ENCODE data around the gene WFDC13. TPM values are rescaled to one million over a fixed set of nuclear protein-coding genes. Genes with fewer than 3 reads are reported as not detected.
"Not testable (repeated sequence)": the region's sequence is repeated elsewhere in the genome, so short reads cannot be mapped to it uniquely, and the experiment has no call there.

The WFDC13 gene
- total RNA-seq, result not detected in 2 replicates

DNA sequence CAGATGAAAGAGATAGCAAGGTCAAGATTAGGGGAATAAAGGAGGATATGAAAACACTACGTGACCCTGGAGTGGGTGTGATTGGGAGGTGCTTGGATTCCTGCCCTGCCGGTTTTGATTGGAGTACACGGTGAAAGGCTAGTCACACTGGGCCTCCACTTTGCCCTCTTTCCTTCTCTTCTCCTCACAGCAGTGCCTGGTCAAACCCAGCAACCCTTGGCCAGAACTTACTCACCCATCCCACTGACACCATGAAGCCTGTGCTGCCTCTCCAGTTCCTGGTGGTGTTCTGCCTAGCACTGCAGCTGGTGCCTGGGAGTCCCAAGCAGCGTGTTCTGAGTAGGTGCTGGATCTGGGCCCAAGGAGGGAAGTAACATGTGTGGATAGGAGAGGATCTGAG is at the start of gene WFDC13:
WFDC13 (plus strand) TSS at position 166 of the 400 bp plus-strand sequence; CDS start at position 252, 86 bp downstream.
- DNase-seq (ENCODE audit: low read depth in 2 of 2), result no peak

GRCh38 chr20:45657038-45657437 is 44.8 kb upstream of the WFDC13 start:
- not testable (repeated sequence) for DNase-seq (ENCODE audit: low read depth in 2 of 2)

- no peak for DNase-seq (ENCODE audit: low read depth in 2 of 2)
Observed at GRCh38 chr20:45670139-45670538, 31.7 kb upstream of the WFDC13 start, which contains the start of gene WFDC11. Gene WFDC11, minus strand, starts transcription at chr20:45670239. Its CDS starts 19,639 bp downstream, at chr20:45650600.

GRCh38 chr20:45672765-45673164 is 29.1 kb upstream of the WFDC13 start:
- no peak for DNase-seq (ENCODE audit: low read depth in 2 of 2)

DNA sequence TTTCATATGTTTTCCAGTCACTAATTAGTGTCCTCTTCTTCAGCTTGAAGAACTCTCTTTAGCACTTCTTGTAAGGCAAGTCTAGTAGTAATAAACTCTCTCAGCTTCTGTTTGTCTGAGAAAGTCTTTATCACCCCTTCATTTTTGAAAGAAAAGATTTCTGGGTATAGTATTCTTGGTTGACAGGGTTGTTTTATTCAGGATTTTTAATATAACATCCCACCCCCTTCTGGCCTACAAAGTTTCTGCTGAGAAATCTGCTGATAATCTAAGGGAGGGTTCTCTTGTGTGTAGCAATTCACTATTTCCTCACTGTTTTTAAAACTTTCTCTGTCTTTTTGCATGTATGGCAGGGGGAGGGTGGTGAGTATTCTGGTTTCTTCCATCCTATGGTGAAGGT is 22.2 kb upstream of the WFDC13 start:
- no peak for DNase-seq (ENCODE audit: low read depth in 2 of 2)

DNA sequence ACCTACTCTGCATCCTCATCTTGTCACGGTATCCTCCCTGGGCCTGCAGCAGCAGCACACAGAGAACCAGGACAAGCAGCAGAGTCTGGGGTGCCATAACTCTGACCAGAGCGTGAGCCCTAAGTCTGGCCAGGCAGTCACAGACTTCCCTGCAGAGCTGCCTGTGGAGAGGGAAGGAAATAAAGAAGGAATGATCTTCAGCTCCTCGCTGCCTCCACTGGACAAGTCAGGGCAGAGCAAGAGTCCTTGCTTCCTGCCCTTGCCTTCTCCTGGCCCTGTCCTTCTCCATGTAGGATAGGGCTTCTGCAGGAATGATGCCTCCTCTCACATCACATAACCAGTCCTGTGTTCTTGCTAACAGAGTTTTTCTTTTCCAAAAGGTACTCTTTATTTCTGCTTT is 15.9 kb upstream of the WFDC13 start:
- DNase-seq (ENCODE audit: low read depth in 2 of 2), result no peak

GRCh38 chr20:45693346-45693745 is 8.5 kb upstream of the WFDC13 start:
- not testable (repeated sequence) for DNase-seq (ENCODE audit: low read depth in 2 of 2)

- no peak for DNase-seq (ENCODE audit: low read depth in 2 of 2)
Observed at GRCh38 chr20:45695496-45695895, 6.3 kb upstream of the WFDC13 start.

DNA sequence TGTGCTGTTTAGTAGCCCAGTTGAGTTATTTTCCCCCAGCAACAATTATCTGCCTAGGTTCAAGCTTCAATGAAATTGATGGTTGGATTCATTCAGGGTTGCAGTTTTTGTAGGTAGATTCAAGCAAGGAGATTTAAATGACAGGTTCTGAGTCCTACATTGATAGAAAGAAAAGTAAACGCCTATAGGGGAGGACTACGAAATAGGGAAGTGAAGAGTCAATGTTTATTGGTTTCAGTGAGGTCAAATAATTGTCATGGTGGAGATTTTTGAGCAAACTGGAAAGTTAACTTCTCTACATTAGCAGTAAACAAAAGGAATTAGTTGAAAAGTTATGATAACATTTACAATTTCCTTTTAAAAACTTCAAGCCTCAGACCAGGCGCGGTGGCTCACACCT is 734 bp upstream of the WFDC13 start:
- DNase-seq (ENCODE audit: low read depth in 2 of 2), result no peak

- no peak for DNase-seq (ENCODE audit: low read depth in 2 of 2)
Observed at GRCh38 chr20:45704969-45705637, 3.3 kb downstream of the WFDC13 start, which contains the start of gene WFDC10B. Gene WFDC10B, minus strand, starts transcription at chr20:45705019. Its CDS starts 19,027 bp downstream, at chr20:45685992.

DNA sequence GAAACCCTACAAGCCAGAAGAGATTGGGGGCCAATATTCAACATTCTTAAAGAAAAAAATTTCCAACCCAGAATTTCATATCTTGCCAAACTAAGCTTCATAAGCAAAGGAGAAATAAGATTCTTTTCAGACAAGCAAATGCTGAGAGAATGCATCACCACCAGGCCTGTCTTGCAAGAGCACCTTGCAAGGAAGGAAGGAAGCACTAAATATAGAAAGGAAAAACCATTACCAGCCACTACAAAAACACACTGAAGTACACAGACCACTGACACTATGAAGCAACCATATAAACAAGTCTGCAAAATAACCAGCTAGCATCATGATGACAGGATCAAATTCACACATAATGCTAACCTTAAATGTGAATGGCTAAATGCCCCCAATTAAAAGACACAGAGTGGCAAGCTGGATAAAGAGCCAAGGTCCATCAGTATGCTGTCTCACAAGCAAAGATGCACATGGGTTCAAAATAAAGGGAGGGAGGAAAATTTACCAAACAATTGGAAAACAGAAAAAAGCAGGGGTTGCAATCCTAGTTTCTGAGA is 14.4 kb downstream of the WFDC13 start:
- not testable (repeated sequence) for DNase-seq (ENCODE audit: low read depth in 2 of 2)

- DNase-seq (ENCODE audit: low read depth in 2 of 2), result no peak
Observed at GRCh38 chr20:45722047-45722446, 20.2 kb downstream of the WFDC13 start, which contains the start of gene SPINT4. Gene SPINT4, plus strand, starts transcription at chr20:45722347. Its CDS starts 21 bp downstream, at chr20:45722368.

DNA sequence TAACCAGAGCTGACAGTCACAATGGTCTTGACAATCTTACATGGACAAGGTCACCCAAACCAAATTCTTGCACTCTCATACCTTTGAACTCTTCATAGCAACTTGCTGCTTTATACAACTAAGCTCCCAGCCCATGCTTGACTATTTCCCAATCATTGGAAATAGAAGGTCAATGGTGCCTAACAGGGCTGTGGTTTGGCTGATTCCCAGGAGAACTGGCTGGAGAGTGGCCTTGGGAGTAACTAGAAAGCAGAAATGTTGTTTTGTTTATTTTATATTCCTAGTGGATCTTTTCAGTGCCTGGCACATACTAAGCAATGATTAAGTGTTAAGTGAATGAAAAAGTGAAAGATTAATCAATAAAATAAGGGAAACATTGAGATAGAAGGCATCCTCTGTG is 23.3 kb downstream of the WFDC13 start:
- no peak for DNase-seq (ENCODE audit: low read depth in 2 of 2)

DNA sequence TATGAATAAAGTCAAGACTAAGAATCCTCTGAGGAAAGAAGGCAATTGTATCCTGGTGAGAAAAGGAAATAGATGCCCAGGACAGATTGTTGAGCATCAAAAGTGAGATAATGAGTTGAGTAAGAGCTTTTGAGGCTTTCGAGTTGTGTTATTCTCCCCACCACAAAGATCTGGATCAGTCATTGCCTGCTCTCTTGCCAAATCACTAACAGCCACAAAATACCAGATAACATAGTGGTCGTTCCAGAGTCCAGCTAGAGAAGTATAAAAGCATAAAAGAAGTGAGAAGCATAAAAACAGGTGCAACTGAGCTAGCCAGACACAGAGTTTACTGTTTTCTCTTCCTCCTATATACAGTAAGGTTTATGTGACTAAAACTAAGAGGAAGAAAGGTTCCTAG is 25.2 kb downstream of the WFDC13 start:
- no peak for DNase-seq (ENCODE audit: low read depth in 2 of 2)

- no peak for DNase-seq (ENCODE audit: low read depth in 2 of 2)
Observed at GRCh38 chr20:45732199-45732598, 30.4 kb downstream of the WFDC13 start.

DNA sequence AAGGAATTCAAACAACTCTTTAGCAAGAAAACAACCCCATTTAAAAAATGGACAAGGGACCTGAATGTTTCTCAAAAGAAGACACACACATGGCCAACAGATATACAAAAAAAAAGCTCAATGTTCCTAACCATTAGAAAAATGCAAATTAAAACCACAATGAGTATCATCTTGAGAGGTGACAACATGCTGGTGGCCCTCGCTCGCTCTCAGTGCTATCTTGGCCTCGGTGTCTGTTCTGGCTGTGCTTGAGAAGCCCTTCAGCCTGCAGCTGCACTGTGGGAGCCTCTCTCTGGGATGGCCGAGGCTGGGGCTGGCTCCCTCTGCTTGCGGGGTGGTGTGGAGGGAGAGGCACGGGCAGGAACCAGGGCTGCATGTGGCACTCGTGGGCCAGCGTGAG is 33.7 kb downstream of the WFDC13 start:
- no peak for DNase-seq (ENCODE audit: low read depth in 2 of 2)

DNA sequence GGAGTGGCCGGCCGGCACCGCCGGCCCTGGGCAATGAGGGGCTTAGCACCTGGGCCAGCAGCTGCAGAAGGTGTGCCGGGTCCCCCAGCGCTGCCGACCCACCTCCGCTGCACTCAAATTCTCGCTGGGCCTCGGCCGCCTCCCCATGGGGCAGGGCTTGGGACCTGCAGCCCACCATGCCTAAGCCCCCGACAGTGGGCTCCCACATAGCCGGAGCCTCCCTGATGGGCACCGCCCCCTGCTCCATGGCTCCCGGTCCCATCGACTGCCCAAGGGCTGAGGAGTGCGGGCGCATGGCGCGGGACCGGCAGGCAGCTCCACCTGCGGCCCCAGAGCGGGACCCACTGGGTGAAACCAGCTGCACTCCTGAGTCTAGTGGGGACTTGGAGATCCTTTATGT is 34.1 kb downstream of the WFDC13 start:
- DNase-seq (ENCODE audit: low read depth in 2 of 2), result no peak

DNA sequence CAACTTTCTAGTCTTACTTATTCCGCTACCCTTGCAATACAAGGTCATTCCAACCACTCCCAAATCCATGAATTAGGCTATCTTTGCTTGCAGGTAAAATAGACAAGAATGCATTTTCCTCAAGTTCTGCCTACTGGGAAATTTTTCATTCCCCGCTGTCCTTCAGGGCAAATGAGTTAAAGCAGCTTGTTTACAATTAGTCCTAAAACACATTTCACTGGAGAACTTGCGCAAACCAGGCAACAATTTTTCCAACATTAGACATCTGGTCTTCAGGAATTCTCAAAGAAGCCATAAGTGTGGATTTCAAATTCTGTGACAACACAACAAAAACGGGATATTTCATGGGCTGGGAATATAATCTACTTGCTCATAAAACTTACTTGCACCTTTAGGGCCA is 40.8 kb downstream of the WFDC13 start:
- DNase-seq (ENCODE audit: low read depth in 2 of 2), result no peak

- no peak for DNase-seq (ENCODE audit: low read depth in 2 of 2)
Observed at GRCh38 chr20:45745015-45745414, 43.2 kb downstream of the WFDC13 start.

DNA sequence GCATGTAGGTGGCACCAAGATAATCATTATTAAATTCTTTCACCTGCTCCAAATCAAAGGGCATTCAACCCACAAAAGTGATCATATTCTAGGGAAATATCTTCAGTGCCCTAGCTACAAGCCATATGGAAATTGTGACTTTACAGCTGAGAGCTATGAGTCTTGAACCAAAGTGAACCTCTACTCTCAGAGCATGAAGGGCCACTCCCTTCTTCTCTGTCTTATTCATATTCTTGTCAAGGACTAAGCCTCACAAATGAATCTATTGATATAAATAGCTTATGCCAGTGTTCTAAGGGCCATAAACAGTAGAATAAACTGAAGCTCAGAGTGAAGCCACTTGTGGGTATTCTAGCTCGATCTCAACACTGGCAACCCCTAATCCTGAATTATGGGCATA is 49.9 kb downstream of the WFDC13 start:
- no peak for DNase-seq (ENCODE audit: low read depth in 2 of 2)

GRCh38 chr20:45752746-45753145 is 50.9 kb downstream of the WFDC13 start:
- DNase-seq (ENCODE audit: low read depth in 2 of 2), result no peak

DNA sequence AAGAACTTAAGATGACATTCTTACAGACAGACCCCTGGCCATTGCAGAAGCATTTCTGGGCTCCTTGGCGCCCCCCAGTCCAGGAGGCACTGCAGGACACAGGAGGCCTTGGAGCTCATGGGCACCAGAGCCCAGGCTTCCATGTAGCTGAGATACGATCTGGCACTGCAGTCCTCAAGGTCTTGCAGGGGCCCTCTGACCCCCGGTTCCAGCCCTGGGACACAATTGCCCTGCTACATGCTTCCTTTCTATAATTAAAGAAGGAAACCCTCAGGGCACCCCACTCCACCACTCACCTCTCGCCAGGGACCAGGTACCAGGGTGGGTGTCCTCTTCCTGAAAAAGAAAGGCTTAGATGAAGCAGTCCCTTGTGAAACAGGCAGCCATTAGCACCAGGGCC is 56.3 kb downstream of the WFDC13 start:
- DNase-seq (ENCODE audit: low read depth in 2 of 2), result no peak
